ENCODE results near the gene YEATS2. TPM values are rescaled to one million over a fixed set of nuclear protein-coding genes. Genes with fewer than 3 reads are reported as not detected.
A peak's percentile ranks its signal among the peaks of the same experiment; 100 is the strongest.

Gene YEATS2
- total and polyA plus RNA-seq, 2 of the 4 experiments (the other 2 are of a cell fraction) = 30.1 to 43.0 TPM

GRCh38 chr3:183789826-183790225 is 92.2 kb downstream of the YEATS2 start:
- no peaks in the 10 kb centered on the region for H3K27me3 ChIP-seq (ENCODE audit: control insufficient read depth, insufficient read depth, low read length)
- dilution Hi-C loops (cut with HindIII; ENCODE audit: low sequenced_read_pairs, unreplicated experiment) = no loop called here
- POLR2A ChIA-PET (ENCODE audit: unreplicated experiment) = no interaction called here

More at GRCh38 chr3:183789826-183790225, 92.2 kb downstream of the YEATS2 start:
- Histone ChIP-seq H3K9me1 (ENCODE audit: insufficient read depth, low read length) (no peaks in the 10 kb centered on the region), H4K5ac (ENCODE audit: low read depth, low read length) (no peak overlapping the region), H3K4me2 (ENCODE audit: low read depth, low read length) (no peak overlapping the region), H3K56ac (ENCODE audit: extremely low read depth, insufficient read depth, low read length) (no peak overlapping the region), H3K14ac (replicated peaks; ENCODE audit: low read depth, low read length) (no peak overlapping the region), H2BK20ac (ENCODE audit: low read depth, low read length) (no peak overlapping the region), H2BK15ac (ENCODE audit: low read depth, low read length) (no peak overlapping the region), H4K91ac (ENCODE audit: insufficient read depth, low read depth, low read length) (no peak overlapping the region), H4K20me1 (ENCODE audit: insufficient read depth, low read length) (no peaks in the 10 kb centered on the region), H3K4ac (ENCODE audit: low read depth, low read length) (no peak overlapping the region), H3K36me3 (ENCODE audit: control insufficient read depth, insufficient read depth, low read length) (peaks cover 45% of the 10 kb centered on the region), H3K23ac (ENCODE audit: low read depth, low read length) (peak overlapping the region; percentile 5; the same call in 1 of the 2 replicates), H3K79me1 (ENCODE audit: low read depth in 1 of 2, low read length in 2 of 2) (peaks cover 21 to 23% of the 10 kb centered on the region in 2 experiments), H3K4me3 (ENCODE audit: insufficient read depth, low read depth, low read length) (no peak overlapping the region), H3K4me1 (ENCODE audit: control insufficient read depth, insufficient read depth, low read length) (no peaks in the 10 kb centered on the region), H3K9ac (ENCODE audit: low read depth, low read length) (no peak overlapping the region), H3K9me3 (ENCODE audit: control insufficient read depth, insufficient read depth, low read length) (no peaks in the 10 kb centered on the region), H2BK5ac (ENCODE audit: low read depth, low read length, poor library complexity, severe bottlenecking) (no peak overlapping the region), H3K27ac (ENCODE audit: insufficient read depth, low read length) (no peak overlapping the region), H2AFZ (replicated peaks; ENCODE audit: low read length, poor library complexity) (no peak overlapping the region), H2AK9ac (replicated peaks; ENCODE audit: low read depth, low read length, poor library complexity) (no peak overlapping the region), H3K18ac (ENCODE audit: low read depth, low read length) (no peak overlapping the region), H2AK5ac (ENCODE audit: low read depth, low read length) (no peak overlapping the region), H2BK120ac (ENCODE audit: low read depth, low read length) (no peak overlapping the region), H4K8ac (ENCODE audit: low read depth in 2 of 2, low read length in 2 of 2) (no peak overlapping the region)
- DNase-seq = no peak
- TF ChIP-seq RFX5 (IDR thresholded peaks at IDR 0.05; ENCODE audit: low read depth, low read length) = no peak
- no peak for TF ChIP-seq CTCF (conservative IDR thresholded peaks at IDR 0.05; ENCODE audit: low read depth, low read length)
- no peak for TF ChIP-seq CHD1 (IDR thresholded peaks at IDR 0.05; ENCODE audit: low read depth, low read length)
- no peak for TF ChIP-seq RAD21 (IDR thresholded peaks at IDR 0.05; ENCODE audit: low read length)
- TF ChIP-seq MAZ (IDR thresholded peaks at IDR 0.05; ENCODE audit: borderline replicate concordance, low read depth, low read length) = no peak
- no peak for TF ChIP-seq MAFK (IDR thresholded peaks at IDR 0.05; ENCODE audit: low read depth, low read length)
- no peak for TF ChIP-seq MXI1 (IDR thresholded peaks at IDR 0.05; ENCODE audit: borderline replicate concordance, low read depth, low read length)
- TF ChIP-seq NFE2L2 (IDR thresholded peaks at IDR 0.05; ENCODE audit: low read depth, low read length) = no peak
- no peak for TF ChIP-seq SMC3 (IDR thresholded peaks at IDR 0.05; ENCODE audit: low read depth, low read length)
- no peak for TF ChIP-seq CEBPB (IDR thresholded peaks at IDR 0.05; ENCODE audit: low read depth, low read length)
- TF ChIP-seq POLR2A (IDR thresholded peaks at IDR 0.05; ENCODE audit: low read depth, low read length) = no peak
- WGBS, 2 experiments (ENCODE audit: extremely low coverage in 2 of 2, insufficient read length in 1 of 2) = 75% methylated on average over 1 of the region's 4 CpGs; no CpG with 5 or more reads in 1 of the 2 experiments
- no TSS peak for BruUV-seq (replicated peaks)
- no peak for ATAC-seq (ENCODE audit: low read depth)
- in situ Hi-C loops (cut with MboI; ENCODE audit: low sequenced_read_pairs) = no loop called here
- intact Hi-C loops (cut with micrococcal nuclease) = no loop called here
- CTCF ChIA-PET = no interaction called here

All from IMR-90 (cell line).